SU-DHL-6 (cell line): ENCODE results near the gene SDF2L1.

ENCODE experiments used
- CTCF ChIP-seq: fragments of 200-600 bp; sonication (generic); IDR thresholded peaks from one replicate; pipeline ENCODE4 v1.5.1; 2017; ENCODE audit warnings: antibody characterized with exemption, mild to moderate bottlenecking, low read length, moderate library complexity; ENCODE audit not compliant: insufficient read depth, poor library complexity, severe bottlenecking
- EZH2phosphoT487 ChIP-seq: fragments of 200-600 bp; sonication (generic), shearing (Covaris generic); conservative IDR thresholded peaks from 2 replicates; pipeline ENCODE4 v1.6.1; 2018; ENCODE audit warnings: mild to moderate bottlenecking, antibody characterized with exemption, low read length, moderate library complexity, mixed read lengths

- no peak for TF ChIP-seq EZH2phosphoT487
- TF ChIP-seq CTCF: no peak
Observed at GRCh38 chr22:21685164-21685513, 43.0 kb downstream of the SDF2L1 start.
